GM18873 (cell line): ENCODE results near the gene GRIPAP1.

ENCODE experiments used
- ATAC-seq: cut with Tn5 transposase; IDR thresholded peaks from one replicate; pipeline ENCODE4 v1.9.1; 2021; ENCODE audit warnings: mild to moderate bottlenecking, moderate library complexity, moderate number of reproducible peaks; ENCODE audit not compliant: unreplicated experiment, low FRiP score

Gene GRIPAP1

GRCh38 chrX:48961585-48962091 lies 40.4 kb downstream of the GRIPAP1 start:
- ATAC-seq: no peak

- no peak for ATAC-seq
These were observed 41.8 kb downstream of the GRIPAP1 start for GRCh38 chrX:48960291-48960690.

DNA sequence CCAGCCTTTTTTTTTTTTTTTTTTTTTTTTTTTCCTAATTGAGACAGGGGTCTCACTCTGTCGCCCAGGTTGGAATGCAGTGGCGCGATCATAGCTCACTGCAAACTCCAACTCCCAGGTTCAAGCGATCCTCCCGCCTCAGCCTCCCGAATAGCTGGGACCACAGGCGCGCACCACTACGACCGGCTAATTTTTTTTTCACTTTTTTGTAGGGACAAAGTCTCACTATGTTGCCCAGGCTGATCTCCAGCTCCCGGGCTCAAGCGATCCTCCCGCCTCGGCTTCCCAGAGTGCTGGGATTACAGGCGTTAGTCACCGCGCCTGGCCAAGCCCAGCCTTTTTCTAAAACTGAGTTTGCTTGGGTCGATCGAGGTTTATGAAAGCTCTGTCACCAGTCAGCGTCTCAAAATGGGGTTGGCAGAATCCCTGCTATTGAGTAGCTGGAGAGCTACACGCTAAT lies 43.4 kb downstream of the GRIPAP1 start:
- ATAC-seq: no peak

DNA sequence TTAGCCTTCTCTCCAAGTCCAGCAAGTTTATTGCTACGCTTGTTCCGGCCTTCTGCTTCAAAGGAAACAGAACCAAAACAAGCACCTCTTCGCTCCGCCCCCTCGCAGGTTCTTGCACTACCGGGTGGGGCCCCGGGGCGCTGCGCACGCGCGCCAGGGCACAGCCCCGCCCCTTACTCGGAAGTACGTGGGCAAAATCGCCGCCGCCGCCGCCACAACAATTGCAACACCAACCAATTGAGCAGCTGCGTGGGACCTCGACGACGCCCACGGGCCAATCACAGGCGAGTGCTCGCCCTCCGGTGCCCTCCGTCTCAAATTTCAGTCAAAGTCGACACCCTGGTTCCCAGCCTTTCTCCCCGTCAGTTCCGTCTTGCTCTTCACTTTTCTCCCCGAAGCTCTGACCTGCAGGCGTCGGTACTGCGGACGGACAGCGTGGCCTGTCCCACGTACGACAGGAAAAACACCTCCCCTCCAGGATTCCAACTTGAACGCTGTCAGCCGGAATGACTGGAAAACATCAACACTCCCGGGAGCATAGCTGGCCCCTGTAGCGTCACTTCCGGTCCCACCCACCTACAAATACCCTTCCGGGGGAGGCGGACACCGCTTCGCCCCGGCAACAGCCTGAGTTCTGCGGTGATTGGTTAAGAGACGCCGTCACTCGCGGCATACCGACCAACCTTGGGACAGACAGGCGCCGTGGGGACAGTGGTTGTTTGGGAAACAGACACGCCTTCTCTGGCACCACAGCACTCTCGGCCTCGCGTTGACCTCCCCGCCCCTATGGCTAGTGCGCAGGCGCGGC lies 44.0 kb downstream of the GRIPAP1 start:
- ATAC-seq: peak; percentile 81

DNA sequence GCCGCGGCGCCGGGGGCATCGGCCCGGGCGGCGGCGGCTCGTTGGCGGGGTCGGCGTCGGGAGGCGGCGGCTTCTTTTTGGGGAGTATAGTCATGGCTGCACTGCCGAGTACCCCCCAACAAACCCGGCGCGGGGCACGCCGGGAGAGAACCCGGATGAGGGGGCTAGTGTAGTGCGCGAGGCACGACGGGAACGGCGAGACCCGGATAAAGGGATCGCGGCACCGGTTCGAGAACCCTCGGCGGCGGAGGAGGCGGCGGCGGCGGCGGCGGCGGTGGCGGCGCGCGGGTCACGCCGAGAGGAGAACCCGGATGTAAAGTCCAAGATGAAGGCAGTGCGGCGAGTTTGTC lies 44.6 kb downstream of the GRIPAP1 start, which contains the start of gene OTUD5:
Gene OTUD5, minus strand, starts transcription at position 131 of the 350 bp plus-strand sequence. Its CDS starts 37 bp downstream, at position 94.
- ATAC-seq: peak; percentile 4

DNA sequence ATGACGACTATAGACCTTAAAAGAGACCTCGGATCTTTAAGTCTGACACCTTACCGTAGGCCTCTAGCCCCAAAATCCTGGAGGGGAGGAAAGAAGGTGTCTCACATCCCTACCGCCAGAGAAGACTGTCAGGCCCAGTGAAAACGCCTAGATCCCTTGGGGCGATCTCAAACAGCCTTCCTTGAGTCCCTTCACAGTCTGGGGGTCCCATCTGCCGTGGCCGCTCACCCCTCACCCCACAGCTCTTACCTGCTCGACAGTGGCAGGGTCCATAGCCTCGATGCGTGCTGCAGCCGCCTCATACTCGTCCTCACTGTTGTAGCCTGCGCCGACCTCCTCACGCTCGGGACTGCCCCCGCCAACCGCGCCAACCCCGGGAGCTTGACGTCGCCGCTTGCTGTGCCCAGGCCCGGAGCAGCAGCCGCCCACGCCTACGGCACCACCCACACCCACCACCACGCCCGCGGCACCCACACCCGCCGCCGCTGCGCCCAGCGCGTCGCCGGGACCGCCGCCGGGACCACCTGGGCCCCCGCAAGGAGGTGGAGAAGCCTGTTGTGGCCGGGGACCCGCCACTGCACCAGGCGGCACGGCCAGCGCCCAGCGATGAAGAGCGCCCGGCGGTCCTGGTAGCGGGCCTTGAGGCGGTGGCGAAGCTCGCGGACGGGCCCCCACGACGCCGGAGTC lies 45.2 kb downstream of the GRIPAP1 start:
- no peak for ATAC-seq

DNA sequence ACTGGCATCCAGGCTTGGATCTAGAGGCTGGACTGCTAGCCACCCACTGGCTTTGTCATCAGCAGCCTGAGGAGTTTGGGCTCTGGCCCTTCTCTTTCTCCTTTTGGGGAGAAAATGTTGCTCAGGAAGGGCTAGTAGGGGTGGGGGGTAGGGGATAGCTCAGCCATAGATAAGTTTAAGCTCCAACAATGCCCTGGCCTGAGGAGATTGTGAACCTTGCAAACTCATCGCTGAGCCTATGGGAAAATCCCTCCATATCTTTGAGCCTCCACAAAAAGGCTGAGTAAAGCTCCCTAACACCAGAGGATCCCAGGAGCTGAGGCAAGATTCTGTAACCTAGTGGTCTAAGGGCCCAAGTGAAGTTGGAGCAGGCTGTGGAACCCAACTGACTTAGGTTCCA lies 53.5 kb downstream of the GRIPAP1 start:
- ATAC-seq: no peak

GRCh38 chrX:48945517-48946348 lies 56.3 kb downstream of the GRIPAP1 start:
- no peak for ATAC-seq

GRCh38 chrX:48942895-48943294 lies 59.2 kb downstream of the GRIPAP1 start:
- ATAC-seq: no peak

GRCh38 chrX:48940404-48940955 lies 61.6 kb downstream of the GRIPAP1 start:
- no peak for ATAC-seq

GRCh38 chrX:48939524-48940228 lies 62.4 kb downstream of the GRIPAP1 start:
- ATAC-seq: no peak

GRCh38 chrX:48938721-48939425 lies 63.2 kb downstream of the GRIPAP1 start:
- peak; percentile 53 for ATAC-seq

DNA sequence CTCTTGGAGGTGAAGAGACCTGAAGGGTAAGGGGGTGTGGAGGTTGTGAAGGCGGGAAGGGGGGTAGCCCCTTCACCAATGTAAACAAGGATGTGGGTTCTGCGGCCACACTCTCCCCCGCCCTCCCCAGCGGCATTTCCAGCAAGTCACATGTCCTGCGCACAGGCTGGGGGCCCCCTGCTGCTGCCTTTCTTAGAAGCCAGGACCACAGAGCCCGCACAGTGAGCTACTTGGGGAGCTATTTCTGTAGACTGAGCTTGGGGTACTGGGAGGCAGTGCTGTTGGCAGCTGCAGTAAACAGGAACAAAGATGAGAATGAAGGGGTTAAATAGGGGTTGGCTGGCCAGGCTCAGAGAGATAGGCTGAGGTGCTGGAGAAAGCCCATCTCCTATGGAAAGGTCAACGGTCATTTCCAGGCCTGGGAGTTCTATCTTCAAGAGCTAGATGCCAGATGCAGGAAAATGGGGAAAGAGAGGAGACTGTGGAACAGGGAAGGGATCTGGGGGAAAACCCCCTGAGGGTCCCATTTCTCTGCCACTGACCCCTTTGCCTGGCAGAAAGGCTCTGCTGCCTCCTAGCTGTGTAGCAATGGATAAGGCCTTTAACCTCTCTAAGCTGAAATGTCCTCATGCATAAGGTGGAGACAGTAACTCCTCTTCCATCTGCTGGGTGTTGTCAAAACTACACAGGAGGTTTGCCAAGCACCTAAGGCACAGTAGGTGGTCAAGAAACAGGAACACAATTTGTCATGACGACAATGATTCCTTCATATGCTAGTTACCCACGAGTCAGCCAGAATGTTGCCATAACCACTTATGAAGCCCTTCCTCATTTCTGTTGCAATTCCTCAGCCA lies 64.8 kb downstream of the GRIPAP1 start:
- ATAC-seq: peak; percentile 58

DNA sequence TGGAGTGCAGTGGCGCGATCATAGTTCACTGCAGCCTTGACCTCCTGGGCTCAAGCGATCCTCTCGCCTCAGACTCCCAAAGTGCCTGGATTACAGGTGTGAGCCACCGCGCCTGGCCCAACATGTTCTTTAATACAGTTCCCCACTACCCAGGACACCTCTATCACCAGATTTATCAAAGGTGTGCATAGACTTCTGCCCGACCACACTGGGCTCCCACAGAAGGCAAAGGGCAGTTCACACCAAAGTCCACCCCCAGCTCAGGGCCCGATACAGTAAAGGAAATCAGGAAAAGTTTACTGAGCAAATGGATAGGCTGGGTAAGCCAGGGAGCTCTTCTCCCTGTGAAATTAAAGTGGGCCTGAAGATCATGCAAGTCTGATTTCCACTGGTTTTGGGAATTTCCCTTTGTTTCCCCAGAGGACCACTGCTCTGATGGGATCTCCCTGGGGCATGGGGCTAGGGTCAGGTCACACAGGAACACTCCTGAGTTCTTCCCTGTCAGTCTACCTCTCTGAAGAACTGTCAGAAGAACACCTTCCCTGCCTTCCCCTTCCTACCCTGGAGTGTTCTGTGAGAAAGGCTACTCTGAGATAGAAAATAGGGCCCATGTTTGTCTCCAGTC lies 65.5 kb downstream of the GRIPAP1 start:
- ATAC-seq: peak; percentile 0

GRCh38 chrX:48935301-48935670 lies 66.8 kb downstream of the GRIPAP1 start:
- no peak for ATAC-seq

DNA sequence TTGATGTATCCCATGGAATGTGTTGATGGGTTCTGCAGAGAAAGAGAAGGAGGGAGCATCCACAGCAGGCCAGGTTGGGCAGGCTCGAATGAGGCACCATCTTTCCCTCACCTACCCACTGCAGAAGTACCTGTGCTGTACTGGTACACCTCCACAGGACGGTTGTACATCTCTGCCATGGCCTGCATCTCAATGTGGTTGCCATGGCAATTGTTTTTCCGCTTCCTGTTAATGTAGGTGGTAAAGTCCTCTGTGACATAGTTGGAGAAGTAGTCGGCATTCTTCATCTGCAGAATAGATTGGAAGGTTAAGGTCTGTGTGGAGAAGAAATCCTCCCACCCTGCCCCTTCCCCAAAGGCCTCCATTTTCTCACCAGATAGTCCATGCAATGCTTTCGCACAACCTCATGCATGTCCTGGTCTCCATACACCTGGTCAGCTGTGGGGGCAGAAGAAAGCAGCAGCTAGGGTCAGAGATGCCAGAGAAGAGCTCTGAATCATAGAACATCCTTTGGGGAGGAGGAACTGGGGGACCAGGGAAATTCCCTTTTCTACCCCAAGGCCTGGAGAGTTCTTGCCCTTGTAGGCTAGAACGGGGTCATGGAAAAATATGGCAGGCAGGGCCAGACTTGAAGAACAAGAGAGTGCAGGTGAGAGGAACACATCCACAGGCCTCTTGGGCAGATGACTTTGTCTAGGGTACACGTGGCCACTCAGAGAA lies 67.3 kb downstream of the GRIPAP1 start:
- ATAC-seq: no peak

DNA sequence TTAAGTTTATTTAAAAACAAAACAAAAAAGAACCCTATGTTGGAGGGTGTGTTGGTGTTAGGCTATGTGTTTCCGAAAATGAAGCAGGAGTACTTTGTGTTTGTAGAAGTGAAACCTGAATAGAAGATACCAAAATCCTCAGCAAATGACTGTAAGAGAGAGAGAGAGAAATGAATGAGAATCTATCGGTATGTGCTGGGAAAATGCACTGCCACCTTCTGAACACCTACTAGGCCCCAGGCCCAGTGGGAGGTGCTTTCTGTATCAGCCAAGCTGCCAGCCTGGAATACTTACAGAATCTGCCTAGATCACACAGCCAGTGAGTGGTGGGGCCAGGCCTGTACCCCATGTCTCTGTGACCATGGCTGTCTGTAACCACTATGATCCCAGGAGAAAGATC lies 68.3 kb downstream of the GRIPAP1 start:
- ATAC-seq: no peak
